RWPE2 (cell line): ENCODE measurements around the gene GUK1.
A peak's percentile ranks its signal among the peaks of the same experiment; 100 is the strongest.
"Not testable (repeated sequence)": the region's sequence is repeated elsewhere in the genome, so short reads cannot be mapped to it uniquely, and the experiment has no call there.

Experiments used
- ATAC-seq: fragments of 200-7000 bp; cut with Tn5 transposase; 3 replicates; pipeline ENCODE4 v1.9.1; 2021; ENCODE audit warnings: low read depth
- DNase-seq: peaks from one replicate; pipeline ENCODE4 v3.0.0-alpha.2; 2020; ENCODE audit warnings: low spot score
- H3K27ac ChIP-seq: fragments of 450-650 bp; 2 replicates; pipeline ENCODE4 v1.5.1; 2017; ENCODE audit warnings: mild to moderate bottlenecking; ENCODE audit not compliant: poor library complexity, severe bottlenecking
- H3K27me3 ChIP-seq: fragments of 250-450 bp; sonication (Bioruptor Pico); 2 replicates; pipeline ENCODE4 v1.5.1; 2021; ENCODE audit warnings: mild to moderate bottlenecking, moderate library complexity; ENCODE audit not compliant: insufficient read depth, poor library complexity, severe bottlenecking
- H3K36me3 ChIP-seq: fragments of 250-450 bp; sonication (Bioruptor Pico); 2 replicates; pipeline ENCODE4 v1.5.1; 2020; ENCODE audit warnings: low read depth, mild to moderate bottlenecking, moderate library complexity
- H3K4me1 ChIP-seq: fragments of 250-450 bp; sonication (Bioruptor Pico); 2 replicates; pipeline ENCODE4 v1.5.1; 2021; ENCODE audit warnings: mild to moderate bottlenecking, moderate library complexity; ENCODE audit not compliant: insufficient read depth, poor library complexity, severe bottlenecking
- H3K4me3 ChIP-seq: fragments of 250-450 bp; sonication (Bioruptor Pico); 2 replicates; pipeline ENCODE4 v1.5.1; 2021; ENCODE audit warnings: mild to moderate bottlenecking, moderate library complexity; ENCODE audit not compliant: severe bottlenecking
- H3K9me3 ChIP-seq: fragments of 250-450 bp; sonication (Bioruptor Pico); 2 replicates; pipeline ENCODE4 v1.5.1; 2021; ENCODE audit warnings: mild to moderate bottlenecking, moderate library complexity; ENCODE audit not compliant: severe bottlenecking
- TF ChIP-seq, protein P1 (sequence below): fragments of 450-650 bp; IDR thresholded peaks from one replicate; pipeline ENCODE4 v1.5.1; 2017; ENCODE audit warnings: mild to moderate bottlenecking, moderate library complexity; ENCODE audit not compliant: poor library complexity, severe bottlenecking

The GUK1 gene

DNA sequence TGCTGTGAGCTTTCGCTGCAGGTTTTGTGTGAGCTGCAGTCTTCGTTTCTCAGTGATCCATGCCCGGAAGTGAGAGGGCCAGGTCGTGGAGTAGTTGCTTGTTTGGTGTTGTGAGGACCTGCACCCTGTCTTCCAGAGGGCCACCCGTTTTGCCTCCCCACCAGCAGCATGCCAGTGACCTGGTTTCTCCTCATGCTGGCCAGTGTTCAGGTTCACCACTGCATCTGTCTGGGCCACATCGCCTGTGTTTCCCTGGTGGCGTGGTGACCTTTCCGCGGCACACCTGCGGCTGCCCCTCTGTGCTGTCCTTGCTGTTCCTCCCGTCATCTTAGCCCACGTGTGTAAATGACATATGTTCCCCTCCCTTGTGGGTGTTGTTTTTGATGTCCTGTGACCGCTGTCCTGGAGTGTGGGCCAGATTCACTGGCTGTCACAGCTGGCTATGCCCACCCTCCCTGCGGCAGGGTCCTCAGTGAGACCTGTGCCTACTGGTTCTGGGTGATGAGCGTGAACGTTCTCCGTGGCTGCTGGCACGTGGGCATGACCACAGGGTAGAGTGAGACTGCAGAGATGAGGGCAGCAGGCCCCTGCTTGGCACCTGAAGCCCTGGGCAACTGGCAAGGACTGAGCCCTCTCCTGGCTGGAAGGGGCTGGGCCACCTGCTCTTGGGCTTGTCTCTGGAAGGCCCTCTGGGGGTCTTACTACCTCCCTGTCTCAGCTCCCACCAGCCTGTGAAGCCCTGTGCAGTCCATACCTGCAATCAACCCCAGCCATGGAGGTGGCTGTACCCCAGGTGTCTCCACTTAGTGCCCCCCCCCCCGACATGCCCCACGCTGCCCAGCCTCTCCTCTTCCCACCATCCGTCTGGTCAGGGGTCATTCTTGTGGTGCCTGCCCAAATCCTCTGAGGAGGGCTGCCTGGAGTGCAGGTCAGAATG lies 32.8 kb downstream of the GUK1 start:
- no peaks in the 10 kb centered on the region for H3K9me3 ChIP-seq
- H3K27ac ChIP-seq = no peak overlapping the region
- H3K36me3 ChIP-seq = no peaks in the 10 kb centered on the region
- no peak overlapping the region for H3K4me3 ChIP-seq
- ATAC-seq (no peak), DNase-seq (no peak)
- H3K4me1 ChIP-seq = no peaks in the 10 kb centered on the region
- TF ChIP-seq, protein P1, sequence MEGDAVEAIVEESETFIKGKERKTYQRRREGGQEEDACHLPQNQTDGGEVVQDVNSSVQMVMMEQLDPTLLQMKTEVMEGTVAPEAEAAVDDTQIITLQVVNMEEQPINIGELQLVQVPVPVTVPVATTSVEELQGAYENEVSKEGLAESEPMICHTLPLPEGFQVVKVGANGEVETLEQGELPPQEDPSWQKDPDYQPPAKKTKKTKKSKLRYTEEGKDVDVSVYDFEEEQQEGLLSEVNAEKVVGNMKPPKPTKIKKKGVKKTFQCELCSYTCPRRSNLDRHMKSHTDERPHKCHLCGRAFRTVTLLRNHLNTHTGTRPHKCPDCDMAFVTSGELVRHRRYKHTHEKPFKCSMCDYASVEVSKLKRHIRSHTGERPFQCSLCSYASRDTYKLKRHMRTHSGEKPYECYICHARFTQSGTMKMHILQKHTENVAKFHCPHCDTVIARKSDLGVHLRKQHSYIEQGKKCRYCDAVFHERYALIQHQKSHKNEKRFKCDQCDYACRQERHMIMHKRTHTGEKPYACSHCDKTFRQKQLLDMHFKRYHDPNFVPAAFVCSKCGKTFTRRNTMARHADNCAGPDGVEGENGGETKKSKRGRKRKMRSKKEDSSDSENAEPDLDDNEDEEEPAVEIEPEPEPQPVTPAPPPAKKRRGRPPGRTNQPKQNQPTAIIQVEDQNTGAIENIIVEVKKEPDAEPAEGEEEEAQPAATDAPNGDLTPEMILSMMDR = no peak
- no peaks in the 10 kb centered on the region for H3K27me3 ChIP-seq

DNA sequence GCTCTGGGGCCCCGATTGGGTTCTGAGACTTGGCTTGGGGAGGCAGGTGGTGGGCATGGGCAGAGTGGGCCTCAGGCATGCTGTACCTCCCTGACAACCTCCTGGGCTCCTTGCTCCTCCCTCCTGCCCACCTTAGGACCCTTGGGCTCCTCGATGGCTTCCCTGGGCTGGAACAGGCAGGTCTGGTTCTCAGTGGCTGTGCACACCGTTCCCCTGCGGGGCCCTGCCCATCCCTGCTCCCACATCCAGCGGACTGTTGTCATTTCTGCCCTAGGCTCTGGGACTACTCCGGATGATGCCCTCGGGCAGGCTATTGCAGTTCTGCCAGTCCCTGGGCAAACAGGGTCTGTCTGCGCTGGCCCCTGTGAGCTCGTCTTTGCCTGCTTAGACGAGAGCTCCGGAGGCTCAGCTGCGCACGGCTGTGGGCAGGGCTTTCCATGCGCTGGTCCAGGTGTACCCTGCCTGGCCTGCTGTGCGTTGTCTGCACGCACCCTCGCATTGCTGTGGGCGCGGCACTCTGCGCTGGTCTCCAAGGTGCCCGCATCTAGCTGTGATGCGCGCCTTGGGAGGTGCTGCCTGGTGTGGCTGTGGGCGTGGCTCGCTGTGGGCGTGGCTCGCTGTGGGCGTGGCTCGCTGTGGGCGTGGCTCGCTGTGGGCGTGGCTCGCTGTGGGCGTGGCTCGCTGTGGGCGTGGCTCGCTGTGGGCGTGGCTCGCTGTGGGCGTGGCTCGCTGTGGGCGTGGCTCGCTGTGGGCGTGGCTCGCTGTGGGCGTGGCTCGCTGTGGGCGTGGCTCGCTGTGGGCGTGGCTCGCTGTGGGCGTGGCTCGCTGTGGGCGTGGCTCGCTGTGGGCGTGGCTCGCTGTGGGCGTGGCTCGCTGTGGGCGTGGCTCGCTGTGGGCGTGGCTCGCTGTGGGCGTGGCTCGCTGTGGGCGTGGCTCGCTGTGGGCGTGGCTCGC lies 33.7 kb downstream of the GUK1 start:
- not testable (repeated sequence) for H3K4me3 ChIP-seq, DNase-seq, H3K36me3 ChIP-seq, H3K4me1 ChIP-seq, H3K27ac ChIP-seq, H3K9me3 ChIP-seq, H3K27me3 ChIP-seq
- ATAC-seq = 0 out of 3 replicates have a peak, but pooled peaks have one; percentile 46

DNA sequence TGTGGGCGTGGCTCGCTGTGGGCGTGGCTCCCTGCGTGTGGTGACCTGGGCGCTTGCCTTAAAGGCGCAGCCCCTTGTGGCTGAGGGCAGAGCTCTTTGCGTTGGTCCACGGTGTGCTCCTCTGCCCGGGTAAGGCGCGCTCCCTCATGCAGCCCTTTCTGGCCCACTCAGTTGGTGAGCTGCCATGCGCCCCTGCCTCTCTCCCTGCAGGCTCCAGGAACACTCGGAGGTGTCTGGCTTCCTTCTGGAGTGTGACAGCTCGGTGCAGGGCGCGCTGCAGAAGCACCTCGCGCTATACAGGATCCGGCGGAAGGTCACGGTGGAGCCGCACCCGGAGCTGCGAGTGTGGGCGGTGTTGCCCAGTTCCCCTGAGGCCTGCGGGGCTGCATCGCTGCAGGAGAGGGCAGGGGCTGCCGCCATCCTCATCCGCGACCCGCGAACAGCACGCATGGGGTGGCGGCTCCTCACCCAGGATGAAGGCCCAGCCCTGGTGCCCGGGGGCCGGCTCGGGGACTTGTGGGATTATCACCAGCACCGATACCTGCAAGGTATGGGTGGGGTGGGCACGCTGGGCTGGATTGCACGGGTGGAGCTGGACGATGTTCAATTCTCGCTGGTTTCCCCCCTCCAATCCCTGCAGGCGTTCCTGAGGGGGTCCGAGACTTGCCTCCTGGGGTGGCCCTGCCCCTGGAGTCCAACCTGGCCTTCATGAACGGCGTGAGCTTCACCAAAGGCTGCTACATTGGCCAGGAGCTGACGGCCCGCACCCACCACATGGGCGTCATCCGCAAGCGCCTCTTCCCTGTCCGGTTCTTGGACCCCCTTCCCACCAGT lies 34.6 kb downstream of the GUK1 start:
- Histone ChIP-seq H3K36me3 (no peaks in the 10 kb centered on the region), H3K27ac (no peak overlapping the region), H3K27me3 (no peaks in the 10 kb centered on the region), H3K4me1 (no peaks in the 10 kb centered on the region), H3K4me3 (no peak overlapping the region), H3K9me3 (no peaks in the 10 kb centered on the region)
- no peak for DNase-seq
- ATAC-seq = no peak
- TF ChIP-seq, protein P1 = no peak

DNA sequence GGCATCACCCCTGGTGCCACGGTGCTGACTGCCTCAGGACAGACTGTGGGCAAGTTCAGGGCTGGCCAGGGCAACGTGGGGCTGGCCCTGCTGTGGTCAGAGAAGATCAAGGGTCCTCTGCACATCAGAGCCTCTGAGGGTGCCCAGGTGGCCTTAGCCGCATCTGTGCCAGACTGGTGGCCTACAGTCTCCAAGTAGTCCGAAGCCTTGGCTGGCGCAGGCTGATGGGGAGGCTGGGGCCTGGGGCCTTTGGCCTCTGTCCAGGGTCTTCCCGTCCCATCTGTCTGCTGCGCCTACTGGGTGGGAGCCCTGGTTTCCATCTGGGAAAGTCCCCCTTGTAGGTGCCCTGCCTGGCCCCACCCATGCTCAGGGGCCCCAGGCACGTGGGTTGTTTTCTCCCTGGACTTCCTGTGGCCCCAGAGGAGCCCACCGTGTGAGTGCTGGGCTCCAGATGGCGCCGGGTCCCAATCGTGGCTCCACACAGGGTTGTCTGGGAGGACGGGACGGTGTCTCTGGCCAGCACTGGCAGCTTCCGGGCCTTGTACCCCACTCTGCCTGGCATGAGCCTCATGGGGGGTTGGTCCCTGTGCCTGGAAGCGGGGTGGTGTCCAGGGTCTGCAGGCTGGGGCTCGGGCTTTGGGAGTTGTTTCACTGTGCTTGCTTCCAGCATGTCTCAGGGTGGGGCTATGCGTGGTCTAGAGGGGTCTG lies 35.4 kb downstream of the GUK1 start:
- DNase-seq = no peak
- no peak for ATAC-seq
- no peak overlapping the region for H3K27ac ChIP-seq
- no peaks in the 10 kb centered on the region for H3K4me1 ChIP-seq
- TF ChIP-seq, protein P1 = no peak
- no peak overlapping the region for H3K4me3 ChIP-seq
- H3K36me3 ChIP-seq = no peaks in the 10 kb centered on the region
- H3K27me3 ChIP-seq = no peaks in the 10 kb centered on the region
- H3K9me3 ChIP-seq = no peaks in the 10 kb centered on the region
